NK-92 (cell line): ENCODE data around the gene CACNB2.
"Not testable (repeated sequence)": the region's sequence is repeated elsewhere in the genome, so short reads cannot be mapped to it uniquely, and the experiment has no call there.

Source experiments
- DNase-seq: peaks from one replicate; lab custom pipeline; 2025; ENCODE audit not compliant: unreplicated experiment; lab: John Stamatoyannopoulos, UW

CACNB2 gene

GRCh38 chr10:18144928-18145327, 4.7 kb downstream of the CACNB2 start:
- no peak for DNase-seq

- DNase-seq = no peak
Observed at GRCh38 chr10:18145652-18146051, 5.4 kb downstream of the CACNB2 start.

GRCh38 chr10:18149196-18149800, 9.1 kb downstream of the CACNB2 start:
- DNase-seq = no peak

GRCh38 chr10:18151356-18151890, 11.2 kb downstream of the CACNB2 start:
- no peak for DNase-seq

- DNase-seq = not testable (repeated sequence)
Observed at GRCh38 chr10:18153381-18153780, 13.2 kb downstream of the CACNB2 start.

- DNase-seq = no peak
Observed at GRCh38 chr10:18155321-18155720, 15.1 kb downstream of the CACNB2 start.

- DNase-seq = not testable (repeated sequence)
Observed at GRCh38 chr10:18156797-18157196, 16.6 kb downstream of the CACNB2 start.

- no peak for DNase-seq
Observed at GRCh38 chr10:18157881-18158280, 17.7 kb downstream of the CACNB2 start.

GRCh38 chr10:18158773-18159265, 18.6 kb downstream of the CACNB2 start:
- no peak for DNase-seq

GRCh38 chr10:18159557-18159956, 19.3 kb downstream of the CACNB2 start:
- no peak for DNase-seq

GRCh38 chr10:18162021-18162627, 21.9 kb downstream of the CACNB2 start:
- no peak for DNase-seq

- no peak for DNase-seq
Observed at GRCh38 chr10:18164093-18164492, 23.9 kb downstream of the CACNB2 start.

GRCh38 chr10:18164748-18165361, 24.6 kb downstream of the CACNB2 start:
- DNase-seq = no peak

- no peak for DNase-seq
Observed at GRCh38 chr10:18178854-18179483, 38.7 kb downstream of the CACNB2 start.

- DNase-seq = no peak
Observed at GRCh38 chr10:18179891-18180290, 39.7 kb downstream of the CACNB2 start.

- DNase-seq = not testable (repeated sequence)
Observed at GRCh38 chr10:18181382-18181781, 41.2 kb downstream of the CACNB2 start.

- DNase-seq = no peak
Observed at GRCh38 chr10:18185621-18186020, 45.4 kb downstream of the CACNB2 start.

GRCh38 chr10:18190840-18191239, 50.6 kb downstream of the CACNB2 start:
- DNase-seq = no peak

GRCh38 chr10:18194634-18195033, 54.4 kb downstream of the CACNB2 start:
- no peak for DNase-seq

- no peak for DNase-seq
Observed at GRCh38 chr10:18195060-18195799, 55.0 kb downstream of the CACNB2 start.
